Measurements from ENCODE around the gene SPG11. TPM values are rescaled to one million over a fixed set of nuclear protein-coding genes. Genes with fewer than 3 reads are reported as not detected.

Gene SPG11
- total and polyA plus RNA-seq, 9 of the 15 experiments (the other 6 are each of a cell fraction or from before 2014, with no cell fraction given), result 23.3 to 71.2 (median 45.6) TPM

- TF ChIP-seq, protein P1, sequence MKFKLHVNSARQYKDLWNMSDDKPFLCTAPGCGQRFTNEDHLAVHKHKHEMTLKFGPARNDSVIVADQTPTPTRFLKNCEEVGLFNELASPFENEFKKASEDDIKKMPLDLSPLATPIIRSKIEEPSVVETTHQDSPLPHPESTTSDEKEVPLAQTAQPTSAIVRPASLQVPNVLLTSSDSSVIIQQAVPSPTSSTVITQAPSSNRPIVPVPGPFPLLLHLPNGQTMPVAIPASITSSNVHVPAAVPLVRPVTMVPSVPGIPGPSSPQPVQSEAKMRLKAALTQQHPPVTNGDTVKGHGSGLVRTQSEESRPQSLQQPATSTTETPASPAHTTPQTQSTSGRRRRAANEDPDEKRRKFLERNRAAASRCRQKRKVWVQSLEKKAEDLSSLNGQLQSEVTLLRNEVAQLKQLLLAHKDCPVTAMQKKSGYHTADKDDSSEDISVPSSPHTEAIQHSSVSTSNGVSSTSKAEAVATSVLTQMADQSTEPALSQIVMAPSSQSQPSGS (CRISPR knock-in tag; IDR thresholded peaks at IDR 0.05), result no peak
Observed at GRCh38 chr15:44668921-44669320, 5.5 kb upstream of the SPG11 start (continued).

- CTCF ChIA-PET (ENCODE audit: low intra/inter-chr PET ratio), result no interaction called here
- Histone ChIP-seq H3K4me2 (ENCODE audit: insufficient read depth, low read length) (no peak overlapping the region), H3K36me3 (ENCODE audit: control insufficient read depth, insufficient read depth, low read length) (no peaks in the 10 kb centered on the region), H3K27me3 (ENCODE audit: control insufficient read depth in 2 of 2, insufficient read depth in 2 of 2, low read length in 2 of 2) (no peaks in the 10 kb centered on the region), H3K9ac (ENCODE audit: insufficient read depth in 1 of 2, low read depth in 2 of 2, low read length in 2 of 2) (no peak overlapping the region), H3K79me2 (ENCODE audit: control insufficient read depth, insufficient read depth, low read length) (peaks cover 17% of the 10 kb centered on the region), H4K20me1 (replicated peaks; ENCODE audit: control insufficient read depth, insufficient read depth, low read length) (no peaks in the 10 kb centered on the region), H3K9me3 (replicated peaks; ENCODE audit: control insufficient read depth, insufficient read depth, low read depth, low read length) (no peaks in the 10 kb centered on the region), H2AFZ (ENCODE audit: low read depth, low read length) (peak overlapping the region; percentile 69), H3K4me1 (replicated peaks in 1 of 2; ENCODE audit: control insufficient read depth in 2 of 2, insufficient read depth in 2 of 2, low read length in 2 of 2) (peaks cover 14 to 20% of the 10 kb centered on the region in 2 experiments), H3K9me1 (ENCODE audit: control insufficient read depth, insufficient read depth, low read length) (no peaks in the 10 kb centered on the region), H3K27ac (ENCODE audit: extremely low read depth, low read depth, low read length) (no peak overlapping the region), H3K4me3 (no peak overlapping the region)
- in situ Hi-C loops (cut with MboI), result no loop called here
- WGBS (ENCODE audit: insufficient coverage, low coverage, missing lambda C conversion rate), result 26% methylated on average over 3 of the region's 3 CpGs
- ATAC-seq (no peak), FAIRE-seq (no peak), DNase-seq (ENCODE audit: extremely low read depth in 1 of 4, low spot score in 3 of 4) (no peak)
- POLR2A ChIA-PET, result interaction anchor here (0.6 to 1.5 kb wide), 3 partner anchors 44 to 62 kb away, joined by 3 to 5 read pairs (median 4); partner anchors contain the start of gene PATL2
- intact Hi-C loops (cut with micrococcal nuclease), result no loop called here
- BruUV-seq (replicated peaks), result no TSS peak
- no peak for TF ChIP-seq ARNT (IDR thresholded peaks at IDR 0.05)
- TF ChIP-seq, protein P2, sequence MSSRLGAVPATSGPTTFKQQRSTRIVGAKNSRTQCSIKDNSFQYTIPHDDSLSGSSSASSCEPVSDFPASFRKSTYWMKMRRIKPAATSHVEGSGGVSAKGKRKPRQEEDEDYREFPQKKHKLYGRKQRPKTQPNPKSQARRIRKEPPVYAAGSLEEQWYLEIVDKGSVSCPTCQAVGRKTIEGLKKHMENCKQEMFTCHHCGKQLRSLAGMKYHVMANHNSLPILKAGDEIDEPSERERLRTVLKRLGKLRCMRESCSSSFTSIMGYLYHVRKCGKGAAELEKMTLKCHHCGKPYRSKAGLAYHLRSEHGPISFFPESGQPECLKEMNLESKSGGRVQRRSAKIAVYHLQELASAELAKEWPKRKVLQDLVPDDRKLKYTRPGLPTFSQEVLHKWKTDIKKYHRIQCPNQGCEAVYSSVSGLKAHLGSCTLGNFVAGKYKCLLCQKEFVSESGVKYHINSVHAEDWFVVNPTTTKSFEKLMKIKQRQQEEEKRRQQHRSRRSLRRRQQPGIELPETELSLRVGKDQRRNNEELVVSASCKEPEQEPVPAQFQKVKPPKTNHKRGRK (tag; IDR thresholded peaks at IDR 0.05), result no peak
- TF ChIP-seq, protein P3, sequence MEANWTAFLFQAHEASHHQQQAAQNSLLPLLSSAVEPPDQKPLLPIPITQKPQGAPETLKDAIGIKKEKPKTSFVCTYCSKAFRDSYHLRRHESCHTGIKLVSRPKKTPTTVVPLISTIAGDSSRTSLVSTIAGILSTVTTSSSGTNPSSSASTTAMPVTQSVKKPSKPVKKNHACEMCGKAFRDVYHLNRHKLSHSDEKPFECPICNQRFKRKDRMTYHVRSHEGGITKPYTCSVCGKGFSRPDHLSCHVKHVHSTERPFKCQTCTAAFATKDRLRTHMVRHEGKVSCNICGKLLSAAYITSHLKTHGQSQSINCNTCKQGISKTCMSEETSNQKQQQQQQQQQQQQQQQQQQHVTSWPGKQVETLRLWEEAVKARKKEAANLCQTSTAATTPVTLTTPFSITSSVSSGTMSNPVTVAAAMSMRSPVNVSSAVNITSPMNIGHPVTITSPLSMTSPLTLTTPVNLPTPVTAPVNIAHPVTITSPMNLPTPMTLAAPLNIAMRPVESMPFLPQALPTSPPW (CRISPR knock-in tag; IDR thresholded peaks at IDR 0.05), result no peak
- TF ChIP-seq TCFL5 (CRISPR knock-in tag; conservative IDR thresholded peaks at IDR 0.05), result no peak
- no peak for TF ChIP-seq EHMT2 (IDR thresholded peaks at IDR 0.05)
- TF ChIP-seq PHTF2 (CRISPR knock-in tag; IDR thresholded peaks at IDR 0.05), result no peak
- TF ChIP-seq ZNF140 (CRISPR knock-in tag; IDR thresholded peaks at IDR 0.05), result no peak
- TF ChIP-seq ILK (tag; IDR thresholded peaks at IDR 0.05; ENCODE audit: borderline replicate concordance, low read depth), result no peak
- no peak for TF ChIP-seq PYGO2 (tag; IDR thresholded peaks at IDR 0.05)
- TF ChIP-seq, protein P4, sequence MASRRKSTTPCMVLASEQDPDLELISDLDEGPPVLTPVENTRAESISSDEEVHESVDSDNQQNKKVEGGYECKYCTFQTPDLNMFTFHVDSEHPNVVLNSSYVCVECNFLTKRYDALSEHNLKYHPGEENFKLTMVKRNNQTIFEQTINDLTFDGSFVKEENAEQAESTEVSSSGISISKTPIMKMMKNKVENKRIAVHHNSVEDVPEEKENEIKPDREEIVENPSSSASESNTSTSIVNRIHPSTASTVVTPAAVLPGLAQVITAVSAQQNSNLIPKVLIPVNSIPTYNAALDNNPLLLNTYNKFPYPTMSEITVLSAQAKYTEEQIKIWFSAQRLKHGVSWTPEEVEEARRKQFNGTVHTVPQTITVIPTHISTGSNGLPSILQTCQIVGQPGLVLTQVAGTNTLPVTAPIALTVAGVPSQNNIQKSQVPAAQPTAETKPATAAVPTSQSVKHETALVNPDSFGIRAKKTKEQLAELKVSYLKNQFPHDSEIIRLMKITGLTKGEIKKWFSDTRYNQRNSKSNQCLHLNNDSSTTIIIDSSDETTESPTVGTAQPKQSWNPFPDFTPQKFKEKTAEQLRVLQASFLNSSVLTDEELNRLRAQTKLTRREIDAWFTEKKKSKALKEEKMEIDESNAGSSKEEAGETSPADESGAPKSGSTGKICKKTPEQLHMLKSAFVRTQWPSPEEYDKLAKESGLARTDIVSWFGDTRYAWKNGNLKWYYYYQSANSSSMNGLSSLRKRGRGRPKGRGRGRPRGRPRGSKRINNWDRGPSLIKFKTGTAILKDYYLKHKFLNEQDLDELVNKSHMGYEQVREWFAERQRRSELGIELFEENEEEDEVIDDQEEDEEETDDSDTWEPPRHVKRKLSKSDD (conservative IDR thresholded peaks at IDR 0.05; ENCODE audit: low read length), result no peak
- no peak for TF ChIP-seq MAX (CRISPR knock-in tag; IDR thresholded peaks at IDR 0.05)
- TF ChIP-seq ELK1 (CRISPR knock-in tag; IDR thresholded peaks at IDR 0.05), result no peak
Observed at GRCh38 chr15:44667039-44667360, 3.5 kb upstream of the SPG11 start.

Measured in K562 (cell line).